DMS79 treated with DMSO at 0.1 percent for 48 hours (cell line): ENCODE results near the gene MED13L.
"Not testable (repeated sequence)": the region's sequence is repeated elsewhere in the genome, so short reads cannot be mapped to it uniquely, and the experiment has no call there.

ENCODE experiments used
- DNase-seq: peaks from one replicate; lab custom pipeline; 2025; lab: John Stamatoyannopoulos, UW

Gene MED13L

GRCh38 chr12:116012757-116013156 lies 264.7 kb downstream of the MED13L start:
- no peak for DNase-seq

GRCh38 chr12:116011217-116011616 lies 266.3 kb downstream of the MED13L start:
- DNase-seq = no peak

GRCh38 chr12:116010467-116010866 lies 267.0 kb downstream of the MED13L start:
- no peak for DNase-seq

DNA sequence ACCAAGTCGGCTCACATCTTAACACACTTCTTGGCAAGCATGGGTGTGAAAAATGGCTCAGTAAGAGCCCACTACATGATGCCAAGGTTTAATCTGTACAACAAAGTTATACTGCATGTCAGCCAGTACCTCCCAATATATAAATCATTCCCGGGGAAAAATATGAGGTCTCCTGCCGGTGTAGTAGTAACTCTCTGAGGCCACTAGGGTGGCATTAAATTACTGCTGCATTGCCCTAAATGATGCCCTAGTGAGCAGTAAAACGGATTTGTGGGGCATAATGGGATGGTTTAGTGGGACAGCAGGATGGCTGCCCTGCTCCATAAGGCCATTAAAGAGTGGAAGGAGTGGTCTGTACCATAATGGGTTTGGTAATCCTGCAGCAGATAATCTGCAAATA lies 267.7 kb downstream of the MED13L start:
- DNase-seq = no peak

GRCh38 chr12:116006141-116006540 lies 271.4 kb downstream of the MED13L start:
- DNase-seq = no peak

GRCh38 chr12:116002890-116003536 lies 274.5 kb downstream of the MED13L start:
- DNase-seq = no peak

GRCh38 chr12:116000252-116000651 lies 277.2 kb downstream of the MED13L start:
- DNase-seq = no peak

GRCh38 chr12:115999582-115999981 lies 277.9 kb downstream of the MED13L start:
- no peak for DNase-seq

- no peak for DNase-seq
Observed at GRCh38 chr12:115998794-115999478, 278.6 kb downstream of the MED13L start.

- DNase-seq = peak; percentile 36
Observed at GRCh38 chr12:115998119-115998633, 279.3 kb downstream of the MED13L start.

DNA sequence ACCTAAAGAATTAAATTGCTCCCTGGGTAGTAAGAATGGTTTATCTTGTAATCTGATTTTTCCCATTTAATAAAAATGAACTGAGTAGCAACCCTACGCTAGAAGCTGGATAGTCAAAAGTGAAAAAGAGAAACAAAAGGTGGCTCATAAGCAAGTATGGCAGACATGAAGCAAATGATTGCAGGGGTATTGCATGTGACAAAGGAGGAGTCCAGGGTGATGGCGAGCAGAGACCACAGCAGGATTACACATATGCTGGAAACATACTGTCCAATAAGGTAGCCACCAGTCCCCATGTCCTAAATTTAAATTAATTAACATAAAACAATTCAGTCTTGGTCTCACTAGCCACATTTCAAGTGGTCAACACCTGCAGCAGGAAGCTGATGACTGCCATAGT lies 283.8 kb downstream of the MED13L start:
- no peak for DNase-seq

GRCh38 chr12:115990241-115990640 lies 287.3 kb downstream of the MED13L start:
- no peak for DNase-seq

GRCh38 chr12:115988625-115989563 lies 288.6 kb downstream of the MED13L start:
- no peak for DNase-seq

DNA sequence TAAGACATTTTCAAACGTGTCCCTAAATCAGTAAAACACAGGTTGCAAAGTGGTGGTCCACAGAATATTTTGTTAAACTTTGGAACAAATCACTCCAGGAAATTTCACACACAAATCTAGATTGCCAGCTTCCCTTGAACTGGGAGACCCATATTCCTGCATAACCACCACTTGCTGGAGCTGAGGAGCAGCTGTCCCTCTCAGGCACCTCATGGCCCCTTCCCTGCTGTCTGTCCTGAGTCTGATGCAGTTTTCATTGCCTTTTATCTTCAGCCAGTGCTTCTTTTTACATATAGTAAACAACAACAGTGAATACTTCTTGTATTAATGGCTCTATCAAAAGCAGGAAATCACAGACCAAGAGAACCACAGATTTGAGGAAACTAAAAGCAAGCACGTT lies 289.3 kb downstream of the MED13L start:
- DNase-seq = no peak

GRCh38 chr12:115984616-115985015 lies 292.9 kb downstream of the MED13L start:
- DNase-seq = peak; percentile 49

DNA sequence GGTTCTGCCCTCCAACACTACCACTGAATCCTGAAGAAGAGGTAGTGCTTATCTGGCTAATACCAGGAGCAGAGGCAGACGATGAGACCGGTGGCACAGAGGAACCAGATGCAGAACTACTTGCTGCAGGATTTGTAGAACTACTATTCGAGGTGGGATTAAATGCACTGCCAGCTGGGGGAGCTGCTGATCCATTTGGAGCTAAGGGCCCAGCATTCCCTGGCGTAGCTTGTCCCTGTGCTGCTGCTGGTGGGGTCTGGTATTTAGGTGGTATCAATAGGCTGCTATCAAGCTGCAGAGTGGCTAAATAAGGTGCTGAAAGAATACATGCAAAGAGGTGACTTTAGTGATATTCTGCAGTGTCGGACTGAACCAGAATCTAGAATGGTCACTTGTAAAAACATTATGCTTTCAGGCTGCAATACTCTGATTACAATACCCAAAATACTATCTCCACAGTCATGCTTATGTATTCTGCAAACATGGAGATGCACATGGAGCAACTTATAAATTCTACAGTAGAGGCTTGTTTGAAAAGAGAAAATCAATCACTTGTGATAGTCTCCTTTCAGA lies 294.2 kb downstream of the MED13L start:
- DNase-seq = no peak

DNA sequence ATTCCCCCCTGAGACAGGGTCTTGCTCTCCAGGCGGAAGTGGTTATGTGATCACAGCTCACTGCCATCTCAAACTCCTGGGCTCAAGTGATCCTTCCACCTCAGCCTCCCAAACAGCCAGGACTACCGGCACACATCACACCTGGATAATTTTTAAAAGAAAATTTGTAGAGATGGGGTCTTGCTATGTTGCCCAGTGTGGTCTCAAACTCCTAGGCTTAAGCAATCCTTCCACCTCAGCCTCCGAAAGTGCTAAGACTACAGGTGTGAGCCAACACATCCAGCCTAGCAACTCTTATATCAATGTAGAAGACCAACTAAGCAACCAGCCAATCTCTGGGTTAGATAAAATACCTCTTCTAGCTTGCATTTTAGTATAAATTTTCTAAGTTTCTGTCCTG lies 297.2 kb downstream of the MED13L start:
- DNase-seq = no peak

DNA sequence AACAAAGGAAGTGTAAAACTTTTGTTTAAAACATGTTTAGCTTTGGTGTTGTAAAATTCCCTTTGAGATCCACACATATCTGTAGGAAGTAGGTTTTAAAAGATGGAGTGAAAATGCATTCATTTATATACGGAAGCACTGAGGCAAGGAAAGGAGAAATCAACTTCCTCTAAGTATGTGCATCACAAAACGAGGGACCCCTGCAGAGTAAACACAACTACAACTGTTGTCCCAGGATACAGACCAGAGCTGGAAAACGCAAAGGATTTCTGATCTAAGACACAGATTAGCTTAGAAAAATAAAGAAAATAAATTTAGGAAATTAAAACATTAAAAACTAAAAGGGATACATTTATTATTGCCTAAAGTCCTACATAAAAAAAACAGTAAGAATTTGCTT lies 297.6 kb downstream of the MED13L start:
- DNase-seq = no peak

DNA sequence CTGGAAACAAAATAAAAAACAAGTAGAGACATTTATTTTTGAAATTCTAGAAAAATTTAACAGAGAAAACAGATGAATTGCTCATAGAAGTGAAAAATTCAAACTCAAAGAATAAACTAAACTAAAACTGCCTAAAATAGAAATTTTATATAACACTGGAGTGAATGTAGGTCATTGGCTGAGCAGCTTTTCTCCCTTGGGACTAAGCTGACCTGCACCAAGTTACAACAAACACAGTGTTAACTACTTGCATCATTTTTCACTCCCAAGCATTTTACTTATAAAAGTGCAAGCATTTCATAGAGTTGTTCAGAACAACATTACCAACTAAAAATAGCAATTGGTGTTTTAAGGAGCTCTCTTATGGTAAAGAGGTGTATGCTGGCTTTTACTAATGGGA lies 298.1 kb downstream of the MED13L start:
- no peak for DNase-seq

DNA sequence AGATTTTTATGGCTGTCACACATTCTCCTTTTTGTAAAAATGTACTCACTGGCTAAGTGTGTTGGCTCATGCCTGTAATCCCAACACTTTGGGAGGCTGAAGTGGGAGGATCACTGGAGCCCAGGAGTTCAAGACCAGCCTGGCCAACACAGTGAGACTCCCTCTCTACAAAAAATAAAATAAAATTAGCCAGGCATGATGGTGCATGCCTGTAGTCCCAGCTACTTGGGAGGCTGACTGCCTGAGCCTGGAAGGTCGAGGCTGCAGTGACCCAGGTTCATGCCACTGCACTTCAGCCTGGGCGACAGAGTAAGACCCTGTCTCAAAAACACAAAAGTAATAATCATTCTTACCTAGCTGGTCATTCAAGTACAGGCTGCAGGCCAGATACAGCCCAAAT lies 300.7 kb downstream of the MED13L start:
- DNase-seq = not testable (repeated sequence)

- no peak for DNase-seq
Observed at GRCh38 chr12:115975411-115975810, 302.1 kb downstream of the MED13L start.
